HepG2 (cell line): ENCODE measurements around the gene TRIM8. TPM values are rescaled to one million over a fixed set of nuclear protein-coding genes. Genes with fewer than 3 reads are reported as not detected.
A peak's percentile ranks its signal among the peaks of the same experiment; 100 is the strongest.

Experiments used
- ATF1 ChIP-seq: IDR thresholded peaks from 2 replicates; pipeline ENCODE4 v1.6.1; 2016; ENCODE audit warnings: mild to moderate bottlenecking, control low read depth
- ATF7 ChIP-seq, 2 experiments: fragments of 450-650 bp in 1 of 2; sonication (generic) in 1 of 2; formaldehyde crosslinking in 1 of 2; IDR thresholded peaks; 2 replicates each; pipeline versions ENCODE4 v1.4.0 to v1.6.1; 2016 to 2020; ENCODE audit warnings: antibody characterized with exemption in 1 of 2, mild to moderate bottlenecking in 1 of 2, missing genetic modification reagents in 1 of 2
- BATF2 ChIP-seq: sonication (generic); formaldehyde crosslinking; IDR thresholded peaks from 2 replicates; pipeline ENCODE4 v1.8.0; 2022; ENCODE audit warnings: mild to moderate bottlenecking, missing genetic modification reagents, moderate library complexity
- BRD4 ChIP-seq: sonication (generic); formaldehyde crosslinking; IDR thresholded peaks from 2 replicates; pipeline ENCODE4 v1.4.0; 2020; ENCODE audit warnings: missing genetic modification reagents
- CHD4 ChIP-seq: fragments of 200-600 bp; sonication (generic); IDR thresholded peaks from 2 replicates; pipeline ENCODE4 v1.7.0; 2017; ENCODE audit warnings: mild to moderate bottlenecking, low read length, borderline replicate concordance
- CREB1 ChIP-seq, 2 experiments: fragments of 450-650 bp in 1 of 2; IDR thresholded peaks; 2 replicates each; pipeline ENCODE4 v1.6.1; 2016 to 2017; ENCODE audit warnings: control low read depth in 1 of 2, mild to moderate bottlenecking in 1 of 2, missing compliant biosample characterization in 1 of 2, missing genetic modification characterization in 1 of 2
- ELF1 ChIP-seq: sonication (generic); formaldehyde crosslinking; IDR thresholded peaks from 2 replicates; pipeline ENCODE4 v1.4.0; 2020; ENCODE audit warnings: missing genetic modification reagents
- KDM5B ChIP-seq: sonication (generic); formaldehyde crosslinking; IDR thresholded peaks from 2 replicates; pipeline ENCODE4 v1.4.0; 2020; ENCODE audit warnings: missing genetic modification reagents, mild to moderate bottlenecking, borderline replicate concordance
- LCORL ChIP-seq, 2 experiments: fragments of 450-650 bp in 1 of 2; sonication (generic) in 1 of 2; formaldehyde crosslinking in 1 of 2; IDR thresholded peaks; 2 replicates each; pipeline versions ENCODE4 v1.5.0 to v1.6.1; 2017 to 2020; ENCODE audit warnings: antibody characterized with exemption in 1 of 2, missing genetic modification reagents in 1 of 2
- MAZ ChIP-seq, 2 experiments: sonication (generic) in 1 of 2; formaldehyde crosslinking in 1 of 2; IDR thresholded peaks; 2 replicates each; pipeline versions ENCODE4 v1.5.0 to v1.6.1; 2012 to 2020; ENCODE audit warnings: low read depth in 2 of 2, mild to moderate bottlenecking in 2 of 2, borderline replicate concordance in 1 of 2, improper control_type of control experiment in 1 of 2, low read length in 1 of 2, missing genetic modification reagents in 1 of 2, moderate library complexity in 1 of 2
- MBNL3 ChIP-seq: fragments of 250-450 bp; sonication (Bioruptor Pico); conservative IDR thresholded peaks from 2 replicates; pipeline ENCODE4 v1.8.0; 2022; ENCODE audit warnings: mild to moderate bottlenecking, inconsistent platforms
- MIXL1 ChIP-seq: IDR thresholded peaks from 2 replicates; pipeline ENCODE4 v1.6.1; 2016
- MTF1 ChIP-seq: sonication (generic); formaldehyde crosslinking; IDR thresholded peaks from 2 replicates; pipeline ENCODE4 v1.5.0; 2020; ENCODE audit warnings: missing genetic modification reagents
- PCBP2 ChIP-seq: fragments of 200-400 bp; formaldehyde crosslinking; optimal IDR thresholded peaks from 2 replicates; pipeline ENCODE3; 2018; ENCODE audit warnings: low read length, low read depth; ENCODE audit not compliant: poor library complexity, severe bottlenecking
- POLR2AphosphoS5 ChIP-seq: IDR thresholded peaks from 2 replicates; pipeline ENCODE4 v1.6.1; 2012; ENCODE audit warnings: low read depth, low read length
- SOX5 ChIP-seq: IDR thresholded peaks from 2 replicates; pipeline ENCODE4 v1.6.1; 2016; ENCODE audit warnings: borderline replicate concordance
- SP140L ChIP-seq: sonication (generic); formaldehyde crosslinking; IDR thresholded peaks from 2 replicates; pipeline ENCODE4 v1.4.0; 2020; ENCODE audit warnings: missing genetic modification reagents, borderline replicate concordance
- TEAD2 ChIP-seq: sonication (generic); formaldehyde crosslinking; IDR thresholded peaks from 2 replicates; pipeline ENCODE4 v1.9.0; 2021; ENCODE audit warnings: missing genetic modification reagents
- TEF ChIP-seq: sonication (generic); formaldehyde crosslinking; IDR thresholded peaks from 2 replicates; pipeline ENCODE4 v1.5.0; 2020; ENCODE audit warnings: missing genetic modification reagents
- YY1 ChIP-seq: IDR thresholded peaks from 2 replicates; pipeline ENCODE4 v1.6.1; 2011; ENCODE audit warnings: low read length, low read depth, moderate library complexity, mild to moderate bottlenecking; ENCODE audit not compliant: insufficient read depth, insufficient replicate concordance
- ZBTB1 ChIP-seq: sonication (generic); formaldehyde crosslinking; IDR thresholded peaks from 2 replicates; pipeline ENCODE4 v1.4.0; 2020; ENCODE audit warnings: missing genetic modification reagents, borderline replicate concordance
- ZNF430 ChIP-seq: sonication (generic); formaldehyde crosslinking; IDR thresholded peaks from 2 replicates; pipeline ENCODE4 v1.9.0; 2021; ENCODE audit warnings: mild to moderate bottlenecking, missing genetic modification reagents
- ZNF512 ChIP-seq: sonication (generic); formaldehyde crosslinking; IDR thresholded peaks from 2 replicates; pipeline ENCODE4 v1.4.0; 2020; ENCODE audit warnings: mild to moderate bottlenecking, missing genetic modification reagents
- ZNF530 ChIP-seq: sonication (generic); formaldehyde crosslinking; IDR thresholded peaks from 2 replicates; pipeline ENCODE4 v1.5.0; 2020; ENCODE audit warnings: low read depth, mild to moderate bottlenecking, missing genetic modification reagents
- ZNF576 ChIP-seq: sonication (generic); formaldehyde crosslinking; IDR thresholded peaks from 2 replicates; pipeline ENCODE4 v1.4.0; 2020; ENCODE audit warnings: mild to moderate bottlenecking, missing genetic modification reagents
- ZNF619 ChIP-seq: sonication (generic); formaldehyde crosslinking; IDR thresholded peaks from 2 replicates; pipeline ENCODE4 v1.4.0; 2020; ENCODE audit warnings: mild to moderate bottlenecking, missing genetic modification reagents
- ZNF782 ChIP-seq: sonication (generic); formaldehyde crosslinking; IDR thresholded peaks from 2 replicates; pipeline ENCODE4 v1.4.0; 2020; ENCODE audit warnings: missing genetic modification reagents, mild to moderate bottlenecking, borderline replicate concordance
- polyA plus RNA-seq, 8 experiments: library from polyadenylated mRNA; depleted of rRNA in 3 of 8; stranded (reverse) in 7 of 8; unstranded in 1 of 8; fragments of >200 nt; fragmentation: Illumina TruSeq in 4 of 8; extraction: Trizol in 4 of 8; gene quantifications; 2 replicates each; pipeline versions ENCODE4 v1.2.1 to v1.2.3, GENCODE V29; 2011 to 2016; ENCODE audit warnings: low read depth in 4 of 8, missing spikeins in 1 of 8, mixed read lengths in 1 of 8; ENCODE audit not compliant: insufficient read depth in 1 of 8
- total RNA-seq, 5 experiments: library from RNA; depleted of rRNA; stranded (reverse); fragments of >200 nt; fragmentation: Illumina TruSeq; extraction: Trizol; gene quantifications; 2 replicates each; pipeline ENCODE4 v1.2.3, GENCODE V29; 2016; ENCODE audit warnings: low read depth in 1 of 5

Gene TRIM8
- total and polyA plus RNA-seq, 2 of the 13 experiments (the other 11 are each of a cell fraction or from before 2014, with no cell fraction given) = 38.9 to 66.5 TPM

- TF ChIP-seq SP140L (CRISPR knock-in tag) (no peak), KDM5B (CRISPR knock-in tag) (no peak), CREB1 (IDR thresholded peaks at IDR 0.05) (no peak), CREB1 (CRISPR knock-in tag; IDR thresholded peaks at IDR 0.05) (no peak), MAZ (IDR thresholded peaks at IDR 0.05; ENCODE audit: borderline replicate concordance, low read depth, low read length) (no peak), MAZ (CRISPR knock-in tag; IDR thresholded peaks at IDR 0.05; ENCODE audit: low read depth) (no peak), MBNL3 (CRISPR knock-in tag) (no peak), MIXL1 (CRISPR knock-in tag) (no peak; the same call in 1 of the 2 replicates), ATF1 (CRISPR knock-in tag) (no peak), ZBTB1 (CRISPR knock-in tag) (no peak), PCBP2 (no peak), ZNF512 (no peak), TEF (CRISPR knock-in tag) (peak; percentile 51), ZNF530 (no peak), ATF7 (IDR thresholded peaks at IDR 0.05) (no peak), ATF7 (CRISPR knock-in tag; IDR thresholded peaks at IDR 0.05) (no peak), ZNF430 (CRISPR knock-in tag) (no peak), SOX5 (CRISPR knock-in tag) (peak; percentile 37; the same call in 1 of the 2 replicates), LCORL (IDR thresholded peaks at IDR 0.05) (no peak), LCORL (CRISPR knock-in tag; IDR thresholded peaks at IDR 0.05) (no peak), BRD4 (CRISPR knock-in tag) (no peak), YY1 (peak; percentile 89), ZNF619 (CRISPR knock-in tag) (no peak), BATF2 (CRISPR knock-in tag) (no peak), POLR2AphosphoS5 (no peak), MTF1 (no peak), CHD4 (no peak), TEAD2 (CRISPR knock-in tag) (0 out of 2 replicates have a peak, but pooled peaks have one; percentile 36), ZNF576 (CRISPR knock-in tag) (no peak), ZNF782 (CRISPR knock-in tag) (no peak), ELF1 (peak; percentile 72; the same call in 1 of the 2 replicates)
Measured at GRCh38 chr10:102645388-102645740, 1.1 kb downstream of the TRIM8 start (continued).
